Measurements from ENCODE around the gene IL17C. TPM values are rescaled to one million over a fixed set of nuclear protein-coding genes. Genes with fewer than 3 reads are reported as not detected.
A peak's percentile ranks its signal among the peaks of the same experiment; 100 is the strongest.

The IL17C gene
- total RNA-seq, 1 experiment from 2014 or later: 0.31 TPM

DNA sequence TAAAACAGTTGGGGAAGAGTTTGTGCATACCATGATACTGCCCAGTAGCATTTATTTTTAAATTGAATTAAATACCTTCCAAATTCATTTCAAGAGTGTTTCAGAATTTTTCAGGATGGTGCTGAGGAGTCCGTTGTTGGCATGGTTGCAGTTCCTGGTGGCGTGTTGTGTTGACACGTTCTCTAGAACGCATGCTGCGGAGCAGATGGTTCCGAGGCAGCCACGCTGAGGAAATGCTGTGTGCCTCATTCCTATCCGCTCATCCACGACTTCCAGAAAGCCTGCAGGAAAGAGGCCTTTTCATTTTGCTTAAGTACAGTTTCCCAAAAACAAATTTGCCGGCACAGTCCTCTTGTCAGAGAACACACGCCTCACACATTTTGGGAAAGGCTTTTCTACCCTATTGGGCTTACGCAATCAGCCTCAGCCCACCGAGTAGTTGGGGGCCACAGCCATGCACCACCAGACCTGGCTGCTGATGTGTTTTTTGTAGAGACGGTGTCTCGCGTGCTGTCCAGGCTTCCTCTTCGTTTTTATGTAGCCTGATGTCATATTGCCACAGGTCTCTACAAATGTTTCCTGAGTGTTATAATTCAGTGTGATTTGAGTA lies 32.1 kb upstream of the IL17C start:
- Histone ChIP-seq H2BK12ac (ENCODE audit: insufficient read length, low read depth, low read length) (no peak overlapping the region), H3K9ac (ENCODE audit: extremely low read depth, insufficient read length, low read length) (no peak overlapping the region), H2BK5ac (ENCODE audit: insufficient read length, low read length) (no peak overlapping the region), H2BK15ac (ENCODE audit: low read depth, low read length) (no peak overlapping the region), H3K18ac (ENCODE audit: insufficient read length, low read depth, low read length) (no peak overlapping the region), H3K56ac (ENCODE audit: insufficient read length, low read depth, low read length) (no peak overlapping the region), H2BK120ac (ENCODE audit: low read depth, low read length, poor library complexity, severe bottlenecking) (no peak overlapping the region), H3K27ac (ENCODE audit: insufficient read length, low read depth, low read length) (no peak overlapping the region), H2AFZ (ENCODE audit: low read length) (no peak overlapping the region), H3K14ac (ENCODE audit: insufficient read depth, low read length) (no peak overlapping the region), H3K27me3 (ENCODE audit: insufficient read depth, low read length) (no peaks in the 10 kb centered on the region), H4K20me1 (ENCODE audit: control insufficient read depth, insufficient read depth, insufficient read length) (no peaks in the 10 kb centered on the region), H4K8ac (replicated peaks; ENCODE audit: insufficient read length, low read depth, low read length) (no peak overlapping the region), H3K4me2 (ENCODE audit: insufficient read depth, insufficient read length, low read length) (no peak overlapping the region), H4K91ac (ENCODE audit: insufficient read length, low read depth, low read length) (no peak overlapping the region), H3K23ac (ENCODE audit: insufficient read length, low read depth, low read length) (no peak overlapping the region), H3K79me2 (ENCODE audit: insufficient read depth, low read length) (no peaks in the 10 kb centered on the region), H2BK20ac (ENCODE audit: low read depth, low read length, poor library complexity, severe bottlenecking) (no peak overlapping the region), H3T11ph (ENCODE audit: low read length) (no peak overlapping the region), H3K79me1 (ENCODE audit: insufficient read depth, low read depth, low read length, poor library complexity, severe bottlenecking) (no peaks in the 10 kb centered on the region), H3K23me2 (ENCODE audit: insufficient read length, low read depth, low read length, poor library complexity, severe bottlenecking) (no peaks in the 10 kb centered on the region), H4K5ac (ENCODE audit: insufficient read length, low read depth, low read length) (no peak overlapping the region), H3K4me1 (ENCODE audit: insufficient read depth, low read length) (no peaks in the 10 kb centered on the region; the same call in 1 of the 2 replicates), H3K9me3 (ENCODE audit: control insufficient read depth, low read depth, low read length) (no peaks in the 10 kb centered on the region), H2AK5ac (ENCODE audit: insufficient read length, low read length) (no peak overlapping the region), H3K4ac (ENCODE audit: low read depth, low read length) (no peak overlapping the region)
- Mint-ChIP-seq H3K27ac (peak overlapping the region in 2 of 3 experiments; percentile 39 to 45; a peak in 2 of 7 replicates), H3K4me3 (no peak overlapping the region), H3K27me3 (ENCODE audit: low read depth) (no peaks in the 10 kb centered on the region), H3K4me1 (peaks cover 0 to 15% of the 10 kb centered on the region in 2 experiments; a peak in 2 of 4 replicates), H3K9me3 (peaks cover 0 to 4% of the 10 kb centered on the region in 2 experiments; a peak in 1 of 5 replicates), H3K36me3 (ENCODE audit: insufficient read depth in 1 of 3, low read depth in 3 of 3) (peaks cover 19 to 75% (median 55%) of the 10 kb centered on the region in 3 experiments; a peak in 6 of 7 replicates)
- no peak for TF ChIP-seq CTCF (conservative IDR thresholded peaks at IDR 0.05)
- DNase-seq: no peak
- no CpG with 5 or more reads among the region's 17 CpGs for whole genome bisulfite sequencing (ENCODE audit: extremely low coverage, insufficient read length, low lambda C conversion rate)

Measured in H9 (cell line).